Measurements from ENCODE around the gene PKD1L1.

Gene PKD1L1

GRCh38 chr7:47775238-47775637, 173.0 kb downstream of the PKD1L1 start:
- TF ChIP-seq ZNF248 (tag by site-specific recombination; IDR thresholded peaks at IDR 0.05) (no peak), ZNF140 (tag by site-specific recombination; IDR thresholded peaks at IDR 0.05) (no peak), ZNF114 (tag by site-specific recombination; IDR thresholded peaks at IDR 0.05) (no peak), KLF16 (tag by site-specific recombination; IDR thresholded peaks at IDR 0.05) (no peak), ZNF354C (tag by site-specific recombination; IDR thresholded peaks at IDR 0.05; ENCODE audit: borderline replicate concordance, low read depth) (no peak), ZNF433 (tag by site-specific recombination; IDR thresholded peaks at IDR 0.05; ENCODE audit: low read depth) (no peak), GFI1B (tag by site-specific recombination; IDR thresholded peaks at IDR 0.05) (no peak), ZNF24 (tag by site-specific recombination; IDR thresholded peaks at IDR 0.05) (no peak), OVOL3 (tag by site-specific recombination; IDR thresholded peaks at IDR 0.05) (no peak), ZNF391 (tag by site-specific recombination; IDR thresholded peaks at IDR 0.05; ENCODE audit: borderline replicate concordance, low read depth) (no peak), KLF17 (tag by site-specific recombination; IDR thresholded peaks at IDR 0.05) (no peak), ZNF677 (tag by site-specific recombination; IDR thresholded peaks at IDR 0.05) (no peak), ZFP41 (tag by site-specific recombination; IDR thresholded peaks at IDR 0.05; ENCODE audit: borderline replicate concordance) (no peak), ZNF560 (tag by site-specific recombination; IDR thresholded peaks at IDR 0.05; ENCODE audit: borderline replicate concordance) (no peak), ZNF561 (tag by site-specific recombination; IDR thresholded peaks at IDR 0.05; ENCODE audit: borderline replicate concordance) (no peak), ZNF530 (tag by site-specific recombination; IDR thresholded peaks at IDR 0.05; ENCODE audit: low read depth) (no peak), HIC1 (tag by site-specific recombination; IDR thresholded peaks at IDR 0.05) (no peak), ZNF626 (tag by site-specific recombination; IDR thresholded peaks at IDR 0.05) (no peak)
- Histone ChIP-seq H3K9me3 (ENCODE audit: control insufficient read depth, insufficient read depth, low read depth, low read length) (no peaks in the 10 kb centered on the region), H3K36me3 (ENCODE audit: control insufficient read depth in 2 of 2, insufficient read depth in 1 of 2, low read length in 2 of 2) (no peaks in the 10 kb centered on the region), H3K4me3 (ENCODE audit: low read depth, low read length) (no peak overlapping the region), H3K27ac (ENCODE audit: extremely low read depth, low read depth, low read length) (no peak overlapping the region), H3K4me1 (ENCODE audit: control insufficient read depth, insufficient read depth, low read length) (no peaks in the 10 kb centered on the region)
- POLR2A ChIA-PET = no interaction called here
- CTCF ChIA-PET = interaction anchor here (0.7 to 1.4 kb wide), 4 partner anchors 10 to 336 kb away, joined by 3 to 5 read pairs (median 4); no protein-coding TSS in a partner anchor

GRCh38 chr7:47772492-47772891, 175.8 kb downstream of the PKD1L1 start:
- CTCF ChIA-PET = interaction anchor here (0.6 kb wide), 1 partner anchor 23 kb away, joined by 4 read pairs; no protein-coding TSS in a partner anchor

More at GRCh38 chr7:47772492-47772891, 175.8 kb downstream of the PKD1L1 start:
- H3K4me3 ChIP-seq (ENCODE audit: low read depth, low read length) = no peak overlapping the region
- H3K4me1 ChIP-seq (ENCODE audit: control insufficient read depth, insufficient read depth, low read length) = no peaks in the 10 kb centered on the region
- H3K36me3 ChIP-seq (ENCODE audit: control insufficient read depth in 2 of 2, insufficient read depth in 1 of 2, low read length in 2 of 2) = no peaks in the 10 kb centered on the region
- no peak for TF ChIP-seq ZNF48 (tag by site-specific recombination; IDR thresholded peaks at IDR 0.05)
- TF ChIP-seq KLF16 (tag by site-specific recombination; IDR thresholded peaks at IDR 0.05) = no peak
- TF ChIP-seq PRDM10 (tag by site-specific recombination; IDR thresholded peaks at IDR 0.05) = no peak
- TF ChIP-seq ZNF184 (tag by site-specific recombination; IDR thresholded peaks at IDR 0.05) = no peak
- no peak for TF ChIP-seq ZNF530 (tag by site-specific recombination; IDR thresholded peaks at IDR 0.05; ENCODE audit: low read depth)
- no peak for TF ChIP-seq ZBTB8A (tag by site-specific recombination; IDR thresholded peaks at IDR 0.05)
- TF ChIP-seq ZNF274 (IDR thresholded peaks at IDR 0.05; ENCODE audit: low read length) = no peak
- TF ChIP-seq ZNF274 (tag by site-specific recombination; IDR thresholded peaks at IDR 0.05; ENCODE audit: borderline replicate concordance) = no peak
- no peak for TF ChIP-seq MYNN (tag by site-specific recombination; IDR thresholded peaks at IDR 0.05; ENCODE audit: borderline replicate concordance)
- no peak for TF ChIP-seq SALL2 (tag by site-specific recombination; IDR thresholded peaks at IDR 0.05; ENCODE audit: borderline replicate concordance)
- TF ChIP-seq ZNF621 (tag by site-specific recombination; IDR thresholded peaks at IDR 0.05) = no peak
- no peak for TF ChIP-seq ZNF548 (tag by site-specific recombination; IDR thresholded peaks at IDR 0.05)
- no peak for TF ChIP-seq KLF9 (tag by site-specific recombination; IDR thresholded peaks at IDR 0.05; ENCODE audit: low read depth)
- H3K27ac ChIP-seq (ENCODE audit: extremely low read depth, low read depth, low read length) = no peak overlapping the region
- POLR2A ChIA-PET = no interaction called here
- no peaks in the 10 kb centered on the region for H3K9me3 ChIP-seq (ENCODE audit: control insufficient read depth, insufficient read depth, low read depth, low read length)

Data from HEK293 (cell line).